Ascending aorta (tissue), 2 donors: Measurements from ENCODE around the gene REEP3. TPM values are rescaled to one million over a fixed set of nuclear protein-coding genes. Genes with fewer than 3 reads are reported as not detected.

ENCODE experiments used
- DNase-seq, 2 donors: peaks; one replicate each; pipeline ENCODE4 v3.0.0-alpha.2; 2019; ENCODE audit warnings: low spot score in 2 of 2
- H3K27ac ChIP-seq, 2 donors: fragments of 200-600 bp; sonication (generic); one replicate each; pipeline ENCODE4 v1.5.1; 2016 to 2017; ENCODE audit warnings: mild to moderate bottlenecking in 1 of 2
- H3K27me3 ChIP-seq: fragments of 200-600 bp; sonication (generic); one replicate; pipeline ENCODE4 v1.5.1; 2017
- H3K36me3 ChIP-seq, 2 donors: fragments of 200-600 bp; sonication (generic); one replicate each; pipeline ENCODE4 v1.5.1; 2016
- H3K4me1 ChIP-seq, 2 donors: fragments of 200-600 bp; sonication (generic); one replicate each; pipeline ENCODE4 v1.5.1; 2016 to 2017; ENCODE audit warnings: mild to moderate bottlenecking in 1 of 2
- H3K4me3 ChIP-seq, 2 donors: fragments of 200-600 bp; sonication (generic); one replicate each; pipeline ENCODE4 v1.5.1; 2016 to 2017; ENCODE audit warnings: mild to moderate bottlenecking in 1 of 2
- H3K9me3 ChIP-seq, 2 donors: fragments of 200-600 bp; sonication (generic); one replicate each; pipeline ENCODE4 v1.5.1; 2016
- intact Hi-C: fragments of 100-400 bp; cut with DNase I; formaldehyde crosslinking; loops from one replicate; pipeline ENCODE4 v1.15.1; 2023
- total RNA-seq: library from RNA; depleted of rRNA; stranded (reverse); fragments of >200 nt; gene quantifications from one replicate; pipeline ENCODE4 v1.1.0, GENCODE V29; 2016
- TF ChIP-seq, protein P1 (sequence below), 3 experiments: fragments of 200-600 bp in 2 of 3; fragments of 450-650 bp in 1 of 3; sonication (generic) in 2 of 3; IDR thresholded peaks; one replicate each; pipeline ENCODE4 v1.5.1; 2016 to 2019; ENCODE audit warnings: antibody characterized with exemption in 3 of 3, mild to moderate bottlenecking in 1 of 3, moderate library complexity in 1 of 3

Gene REEP3
- total RNA-seq, 1 donor from 2014 or later, result 41.1 TPM

DNA sequence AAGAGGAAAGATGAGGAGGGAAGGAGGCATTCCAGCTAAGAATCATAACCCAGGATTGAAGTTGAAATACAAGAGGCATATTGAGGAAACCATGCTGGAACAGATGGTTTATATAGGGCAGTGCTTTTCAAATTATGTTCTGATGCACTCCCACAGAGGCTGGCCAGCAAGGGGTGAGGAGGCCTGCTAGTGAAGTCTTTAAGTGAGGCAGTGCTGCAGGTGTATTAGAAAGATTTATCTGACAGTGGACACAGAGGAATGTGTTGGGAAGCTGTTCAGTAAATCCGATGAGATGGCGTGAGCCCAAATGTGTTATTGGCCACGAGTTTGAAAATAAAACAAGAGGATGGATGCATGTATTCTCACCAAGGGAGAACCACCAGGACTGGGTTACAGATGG lies 28.6 kb downstream of the REEP3 start:
- no peaks in the 10 kb centered on the region for H3K36me3 ChIP-seq
- intact Hi-C loops, result no loop called here
- peaks cover 0 to 13% of the 10 kb centered on the region in 2 donors for H3K4me1 ChIP-seq
- no peak for DNase-seq
- no peaks in the 10 kb centered on the region for H3K9me3 ChIP-seq
- no peak overlapping the region for H3K4me3 ChIP-seq
- H3K27ac ChIP-seq, result no peak overlapping the region
- TF ChIP-seq, protein P1, sequence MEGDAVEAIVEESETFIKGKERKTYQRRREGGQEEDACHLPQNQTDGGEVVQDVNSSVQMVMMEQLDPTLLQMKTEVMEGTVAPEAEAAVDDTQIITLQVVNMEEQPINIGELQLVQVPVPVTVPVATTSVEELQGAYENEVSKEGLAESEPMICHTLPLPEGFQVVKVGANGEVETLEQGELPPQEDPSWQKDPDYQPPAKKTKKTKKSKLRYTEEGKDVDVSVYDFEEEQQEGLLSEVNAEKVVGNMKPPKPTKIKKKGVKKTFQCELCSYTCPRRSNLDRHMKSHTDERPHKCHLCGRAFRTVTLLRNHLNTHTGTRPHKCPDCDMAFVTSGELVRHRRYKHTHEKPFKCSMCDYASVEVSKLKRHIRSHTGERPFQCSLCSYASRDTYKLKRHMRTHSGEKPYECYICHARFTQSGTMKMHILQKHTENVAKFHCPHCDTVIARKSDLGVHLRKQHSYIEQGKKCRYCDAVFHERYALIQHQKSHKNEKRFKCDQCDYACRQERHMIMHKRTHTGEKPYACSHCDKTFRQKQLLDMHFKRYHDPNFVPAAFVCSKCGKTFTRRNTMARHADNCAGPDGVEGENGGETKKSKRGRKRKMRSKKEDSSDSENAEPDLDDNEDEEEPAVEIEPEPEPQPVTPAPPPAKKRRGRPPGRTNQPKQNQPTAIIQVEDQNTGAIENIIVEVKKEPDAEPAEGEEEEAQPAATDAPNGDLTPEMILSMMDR (IDR thresholded peaks at IDR 0.05), result no peak
- H3K27me3 ChIP-seq, result no peaks in the 10 kb centered on the region

DNA sequence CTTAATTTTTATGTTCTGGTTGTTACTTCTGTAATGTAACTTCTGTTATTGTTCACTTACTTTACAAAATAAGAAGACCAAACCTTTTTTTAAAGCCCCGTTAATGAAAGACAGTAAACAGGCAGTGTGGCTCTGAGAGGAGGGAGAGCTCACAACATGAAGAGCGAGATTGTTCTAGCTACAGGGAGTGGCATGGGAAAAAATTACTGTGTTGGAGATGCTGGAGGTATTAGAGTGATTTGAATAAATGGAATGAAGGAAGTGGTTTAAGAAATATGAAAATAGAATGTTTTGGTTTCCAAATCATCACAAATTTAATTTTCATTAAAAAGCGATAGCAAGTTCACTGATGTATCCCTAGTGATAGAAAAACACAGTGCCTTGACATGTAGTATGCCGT lies 31.8 kb downstream of the REEP3 start:
- TF ChIP-seq, protein P1 (IDR thresholded peaks at IDR 0.05), result no peak
- peak overlapping the region in 1 of 2 donors; percentile 3 for H3K27ac ChIP-seq
- no peak overlapping the region for H3K4me3 ChIP-seq
- DNase-seq, result no peak
- H3K9me3 ChIP-seq, result no peaks in the 10 kb centered on the region
- peaks cover 0 to 11% of the 10 kb centered on the region in 2 donors for H3K4me1 ChIP-seq
- H3K27me3 ChIP-seq, result no peaks in the 10 kb centered on the region
- intact Hi-C loops, result no loop called here
- H3K36me3 ChIP-seq, result no peaks in the 10 kb centered on the region

DNA sequence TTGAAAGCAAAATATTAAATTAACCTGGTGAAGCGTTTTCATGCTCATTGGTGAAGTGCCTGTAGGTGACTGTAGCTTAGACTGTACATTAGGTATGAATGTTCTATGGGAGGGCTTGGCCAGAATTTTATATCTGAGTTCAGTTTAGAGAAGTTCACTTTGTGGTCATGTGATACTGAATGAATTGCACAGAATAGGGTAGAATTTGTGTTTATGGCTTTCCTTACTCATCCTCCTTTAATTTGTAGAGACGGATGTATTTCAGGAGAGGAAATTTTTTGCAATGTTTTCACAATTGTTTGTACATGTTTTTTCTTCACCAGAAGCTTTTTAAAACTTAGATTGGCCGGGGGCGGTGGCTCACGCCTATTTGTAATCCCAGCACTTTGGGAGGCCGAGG lies 32.3 kb downstream of the REEP3 start:
- intact Hi-C loops, result no loop called here
- Histone ChIP-seq H3K36me3 (no peaks in the 10 kb centered on the region), H3K27ac (peak overlapping the region in 1 of 2 donors; percentile 3)

DNA sequence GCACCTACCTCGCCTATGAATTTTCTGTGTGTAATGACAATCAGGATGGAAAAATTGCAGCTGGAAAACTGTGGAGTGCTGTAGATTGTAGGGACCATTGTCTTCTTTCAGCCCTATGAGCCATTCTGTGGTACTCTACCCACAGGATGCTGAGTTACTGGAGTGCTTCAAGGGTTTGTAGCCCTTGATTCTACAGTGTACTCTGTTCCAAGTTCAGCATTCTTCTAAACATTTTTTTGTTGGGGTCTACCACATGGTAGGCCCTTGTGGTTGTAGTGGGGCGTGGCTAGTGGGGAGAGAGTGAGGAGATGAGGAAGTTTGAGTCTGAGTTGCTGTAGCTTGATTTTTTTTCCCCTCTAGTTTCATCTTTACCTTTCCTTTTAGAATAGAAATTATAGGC lies 33.5 kb downstream of the REEP3 start:
- intact Hi-C loops, result no loop called here
- Histone ChIP-seq H3K27me3 (no peaks in the 10 kb centered on the region), H3K4me1 (peaks cover 0 to 9% of the 10 kb centered on the region in 2 donors), H3K9me3 (no peaks in the 10 kb centered on the region), H3K36me3 (no peaks in the 10 kb centered on the region), H3K4me3 (no peak overlapping the region), H3K27ac (peak overlapping the region; percentile 50 to 56)
- no peak for DNase-seq
- TF ChIP-seq, protein P1 (IDR thresholded peaks at IDR 0.05), result no peak

More for the DNA sequence above, 32.3 kb downstream of the REEP3 start:
- Histone ChIP-seq H3K27me3 (no peaks in the 10 kb centered on the region), H3K4me3 (no peak overlapping the region), H3K9me3 (no peaks in the 10 kb centered on the region), H3K4me1 (peaks cover 0 to 9% of the 10 kb centered on the region in 2 donors)
- TF ChIP-seq, protein P1 (IDR thresholded peaks at IDR 0.05), result no peak
- no peak for DNase-seq

DNA sequence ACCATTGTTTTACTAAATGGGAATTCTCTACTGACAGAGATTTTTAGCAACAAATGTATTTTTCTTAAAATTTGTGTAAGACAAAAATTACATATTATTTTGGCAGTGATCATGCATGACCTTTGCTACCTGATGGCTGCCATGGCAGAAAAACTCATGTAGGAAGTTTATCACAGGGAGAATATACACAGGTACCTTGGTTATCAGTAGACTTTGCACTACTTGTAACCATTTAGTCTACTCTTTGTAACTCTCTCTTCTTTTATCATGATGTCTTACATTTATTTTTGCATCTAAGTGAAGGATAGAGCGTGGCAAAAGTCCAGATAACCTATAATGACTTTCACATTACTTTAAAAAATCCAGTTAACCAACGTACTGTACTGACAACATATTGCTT lies 34.1 kb downstream of the REEP3 start:
- Histone ChIP-seq H3K36me3 (no peaks in the 10 kb centered on the region), H3K27ac (peak overlapping the region; percentile 50 to 56), H3K4me3 (no peak overlapping the region), H3K9me3 (no peaks in the 10 kb centered on the region), H3K27me3 (no peaks in the 10 kb centered on the region), H3K4me1 (peaks cover 0 to 9% of the 10 kb centered on the region in 2 donors)
- TF ChIP-seq, protein P1 (IDR thresholded peaks at IDR 0.05), result no peak
- intact Hi-C loops, result no loop called here
- no peak for DNase-seq
